DND-41 (cell line): ENCODE measurements around the gene ANKMY1.

Experiments
- EZH2 ChIP-seq: IDR thresholded peaks from 3 replicates; pipeline ENCODE4 v1.6.1; 2012; ENCODE audit warnings: borderline replicate concordance, low read depth, mild to moderate bottlenecking, moderate library complexity, low read length, inconsistent platforms; ENCODE audit not compliant: severe bottlenecking
- TF ChIP-seq, protein P1 (sequence below): IDR thresholded peaks from 2 replicates; pipeline ENCODE4 v1.5.1; 2012; ENCODE audit warnings: borderline replicate concordance, low read length, moderate library complexity, mild to moderate bottlenecking; ENCODE audit not compliant: poor library complexity, severe bottlenecking; ENCODE audit errors: extremely low read depth

DNA sequence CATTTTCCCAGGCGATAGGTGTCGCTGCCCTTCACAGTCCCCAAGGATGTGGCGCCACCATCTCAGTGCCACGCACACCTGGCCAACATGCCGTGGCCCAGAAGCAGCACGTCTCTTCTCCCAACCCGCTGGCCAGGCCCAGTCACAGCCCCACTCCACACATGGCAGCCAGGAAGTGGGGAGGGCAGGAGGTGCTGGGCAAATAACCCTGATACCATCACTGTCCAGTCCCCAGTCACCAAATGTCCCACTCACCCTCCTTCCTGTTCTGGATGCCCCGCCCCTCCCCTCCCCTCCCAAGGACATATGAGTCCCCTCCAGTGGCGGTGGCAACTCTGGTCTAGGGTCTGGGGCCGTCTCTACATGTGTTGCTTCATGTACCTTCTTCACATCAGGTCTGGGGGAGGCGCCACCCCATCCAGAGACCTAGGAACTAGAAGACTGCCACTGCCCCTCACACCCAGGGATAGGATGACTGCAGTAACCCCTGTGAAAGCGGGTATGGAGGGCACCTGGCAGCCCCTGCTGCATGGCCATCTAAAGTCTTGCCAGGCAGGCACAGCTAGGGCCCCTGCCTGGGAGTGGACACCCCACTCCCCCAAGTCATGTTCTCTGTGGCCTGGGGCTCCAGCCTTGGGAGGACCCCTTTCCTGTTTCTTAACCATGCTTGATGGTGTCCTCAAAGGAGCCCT, 21.4 kb upstream of the ANKMY1 start:
- TF ChIP-seq, protein P1, sequence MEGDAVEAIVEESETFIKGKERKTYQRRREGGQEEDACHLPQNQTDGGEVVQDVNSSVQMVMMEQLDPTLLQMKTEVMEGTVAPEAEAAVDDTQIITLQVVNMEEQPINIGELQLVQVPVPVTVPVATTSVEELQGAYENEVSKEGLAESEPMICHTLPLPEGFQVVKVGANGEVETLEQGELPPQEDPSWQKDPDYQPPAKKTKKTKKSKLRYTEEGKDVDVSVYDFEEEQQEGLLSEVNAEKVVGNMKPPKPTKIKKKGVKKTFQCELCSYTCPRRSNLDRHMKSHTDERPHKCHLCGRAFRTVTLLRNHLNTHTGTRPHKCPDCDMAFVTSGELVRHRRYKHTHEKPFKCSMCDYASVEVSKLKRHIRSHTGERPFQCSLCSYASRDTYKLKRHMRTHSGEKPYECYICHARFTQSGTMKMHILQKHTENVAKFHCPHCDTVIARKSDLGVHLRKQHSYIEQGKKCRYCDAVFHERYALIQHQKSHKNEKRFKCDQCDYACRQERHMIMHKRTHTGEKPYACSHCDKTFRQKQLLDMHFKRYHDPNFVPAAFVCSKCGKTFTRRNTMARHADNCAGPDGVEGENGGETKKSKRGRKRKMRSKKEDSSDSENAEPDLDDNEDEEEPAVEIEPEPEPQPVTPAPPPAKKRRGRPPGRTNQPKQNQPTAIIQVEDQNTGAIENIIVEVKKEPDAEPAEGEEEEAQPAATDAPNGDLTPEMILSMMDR: no peak
- no peak for TF ChIP-seq EZH2
